CD4-positive, alpha-beta T cell treated with Interleukin-15 for 4 hours (primary cell): ENCODE data around the gene SELENOP.
"Not testable (repeated sequence)": the region's sequence is repeated elsewhere in the genome, so short reads cannot be mapped to it uniquely, and the experiment has no call there.

Experiments used
- DNase-seq: peaks from one replicate; pipeline ENCODE4 v3.0.0-alpha.2; 2020; ENCODE audit warnings: low spot score

SELENOP gene

DNA sequence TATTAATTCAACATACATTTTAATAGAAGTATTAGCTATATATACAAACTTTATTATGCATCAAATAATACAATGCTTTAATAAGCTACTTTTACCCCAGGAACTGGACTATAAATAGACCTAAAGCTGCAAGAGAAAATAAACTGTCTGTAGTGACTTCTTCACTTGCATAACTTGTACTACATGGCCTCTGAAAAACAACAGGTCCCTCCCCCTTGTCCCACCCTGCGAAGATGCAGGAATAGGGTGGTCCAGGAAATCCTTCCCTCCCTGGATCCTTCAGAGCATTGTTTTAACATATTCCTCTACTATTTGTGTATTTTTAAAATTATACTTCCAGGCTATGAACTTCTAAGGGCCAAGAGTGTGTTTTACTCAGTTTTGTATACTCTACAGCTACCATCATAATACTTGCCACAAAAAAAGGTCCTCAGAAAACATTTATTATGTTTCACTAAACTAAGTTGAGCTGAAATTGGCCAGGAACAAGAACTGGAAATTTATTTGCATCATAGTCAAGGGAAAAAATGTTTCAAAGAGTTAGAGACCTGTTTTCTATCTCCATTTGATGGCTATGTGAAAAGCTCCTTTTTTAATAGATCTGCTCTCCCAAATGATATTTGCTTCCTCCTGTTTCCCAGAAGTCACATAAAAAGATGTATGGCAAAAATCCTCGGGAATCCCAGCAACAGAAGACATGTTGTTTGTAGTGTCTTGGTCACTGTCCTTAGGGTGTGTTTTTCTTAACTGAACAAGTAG is 15.2 kb upstream of the SELENOP start:
- DNase-seq, result no peak

GRCh38 chr5:42825422-42826148 is 13.9 kb upstream of the SELENOP start:
- no peak for DNase-seq

DNA sequence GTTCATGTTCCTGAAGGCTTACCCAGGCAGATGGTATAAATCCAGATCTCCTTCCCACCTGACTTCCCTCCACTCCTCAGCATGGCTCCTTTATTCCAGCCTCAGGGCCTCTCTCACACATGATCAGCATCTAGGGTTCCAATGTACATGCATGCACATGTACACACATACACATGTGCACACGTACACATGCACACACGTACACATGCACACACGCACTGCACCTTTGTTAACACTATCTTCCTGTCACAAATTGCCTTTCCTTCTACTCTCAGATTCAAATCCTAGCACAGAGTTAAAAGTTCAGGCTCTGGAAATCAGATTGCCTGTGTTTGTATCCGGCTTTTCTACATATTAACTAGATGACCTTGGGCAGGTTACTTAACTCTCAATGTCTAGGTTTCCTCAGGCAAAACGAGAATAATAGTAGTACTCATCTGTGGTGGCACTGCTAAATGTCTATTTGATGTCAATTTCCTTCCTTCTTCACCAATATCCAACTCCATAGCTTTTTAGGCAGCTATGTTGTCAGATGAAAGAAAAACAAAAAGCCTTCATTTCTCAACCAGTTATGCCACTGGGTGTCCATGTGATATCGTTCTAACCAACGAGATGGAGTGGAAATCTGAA is 12.8 kb upstream of the SELENOP start:
- DNase-seq, result no peak

DNA sequence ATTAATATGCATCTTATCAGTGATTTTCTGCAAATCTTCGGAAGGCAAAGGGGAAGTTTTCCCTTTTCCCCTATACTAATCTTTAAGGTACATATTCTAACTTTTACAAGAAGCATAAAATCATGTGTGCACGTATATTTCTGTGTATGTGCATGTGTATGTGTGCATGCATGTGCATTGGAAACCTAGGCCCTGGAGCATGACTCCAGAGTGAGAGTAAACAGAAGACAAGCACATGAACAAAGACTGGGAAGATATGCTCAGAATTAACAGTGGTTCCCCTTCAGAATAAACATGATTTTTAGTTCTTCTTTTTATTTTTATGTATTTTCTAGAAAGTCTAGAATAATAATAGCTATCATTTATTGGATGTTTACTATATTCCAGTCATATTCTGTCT is 10.9 kb upstream of the SELENOP start:
- no peak for DNase-seq

DNA sequence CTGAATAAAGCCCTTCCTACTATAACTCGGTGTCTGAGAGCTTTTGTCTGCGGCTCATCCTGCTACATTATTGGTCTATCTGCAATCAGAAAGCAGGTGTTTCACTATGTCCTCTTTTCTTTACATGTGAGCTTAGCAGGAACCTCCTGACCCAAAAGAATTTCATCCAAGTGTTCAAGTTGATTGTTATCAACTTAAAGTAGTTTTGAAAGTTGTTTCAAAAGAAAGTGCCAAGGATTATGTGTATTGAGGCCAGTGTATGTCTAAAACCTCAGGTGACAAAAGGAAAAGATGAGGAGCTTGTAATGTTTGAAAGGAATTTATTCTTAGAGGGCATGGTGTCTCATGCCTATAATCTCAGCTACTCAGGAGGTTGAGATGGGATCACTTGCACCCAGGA is 8.1 kb upstream of the SELENOP start:
- no peak for DNase-seq

DNA sequence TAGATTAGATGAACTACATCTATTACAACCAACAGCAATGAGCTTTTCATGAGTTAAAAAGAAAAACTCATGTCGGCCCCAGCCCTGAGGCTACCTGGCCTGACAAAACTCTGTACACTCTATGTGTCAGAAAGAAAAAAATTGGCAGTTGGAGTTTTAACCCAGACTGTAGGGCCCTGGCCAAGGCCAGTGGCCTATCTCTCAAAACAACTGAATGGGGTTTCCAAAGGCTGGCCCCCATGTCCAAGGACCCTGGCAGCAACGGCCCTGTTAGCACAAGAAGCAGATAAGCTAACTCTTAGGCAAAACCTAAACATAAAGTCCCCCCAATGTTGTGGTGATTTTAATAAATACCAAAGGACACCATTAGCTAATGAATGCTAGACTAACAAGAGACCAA is 4.9 kb upstream of the SELENOP start:
- not testable (repeated sequence) for DNase-seq

DNA sequence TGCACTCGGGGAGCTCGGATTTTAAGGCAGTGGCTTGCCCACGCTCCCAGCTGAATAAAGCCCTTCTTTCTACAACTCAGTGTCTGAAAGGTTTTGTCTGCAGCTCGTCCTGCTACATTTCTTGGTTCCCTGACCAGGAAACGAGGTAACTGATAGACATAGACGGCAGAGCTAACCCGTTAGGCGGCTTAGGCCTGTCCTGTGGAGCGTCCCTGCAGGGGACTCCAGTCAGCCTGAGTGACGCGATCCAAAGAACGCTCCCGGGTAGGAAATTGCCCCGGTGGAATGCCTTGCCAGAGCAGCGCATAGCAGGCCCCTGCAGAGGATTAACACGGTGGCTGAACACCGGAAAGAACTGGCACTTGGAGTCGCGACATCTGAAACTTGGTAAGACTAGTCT is 1.8 kb upstream of the SELENOP start:
- no peak for DNase-seq

DNA sequence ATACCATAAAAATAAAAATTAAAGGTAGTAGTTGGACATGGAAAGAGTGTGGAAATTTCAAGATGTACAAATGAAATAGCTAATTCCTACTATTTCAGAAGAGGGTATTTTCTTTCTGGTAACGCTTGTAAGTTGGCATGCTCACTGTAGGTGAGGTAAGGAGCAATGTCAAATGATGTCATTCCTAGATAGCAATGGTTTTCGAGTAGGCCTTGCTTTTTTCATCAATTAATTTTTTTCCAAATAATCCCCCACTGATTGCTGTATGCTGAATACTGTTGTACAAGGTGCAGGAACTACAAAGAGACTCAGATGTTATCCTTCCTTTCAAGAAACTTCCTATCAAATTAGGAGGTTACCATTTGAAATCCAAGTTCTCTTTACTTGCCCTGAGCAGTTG is 928 bp upstream of the SELENOP start:
- DNase-seq, result no peak

- DNase-seq, result no peak
These were observed 680 bp downstream of the SELENOP start for GRCh38 chr5:42810834-42811590.

DNA sequence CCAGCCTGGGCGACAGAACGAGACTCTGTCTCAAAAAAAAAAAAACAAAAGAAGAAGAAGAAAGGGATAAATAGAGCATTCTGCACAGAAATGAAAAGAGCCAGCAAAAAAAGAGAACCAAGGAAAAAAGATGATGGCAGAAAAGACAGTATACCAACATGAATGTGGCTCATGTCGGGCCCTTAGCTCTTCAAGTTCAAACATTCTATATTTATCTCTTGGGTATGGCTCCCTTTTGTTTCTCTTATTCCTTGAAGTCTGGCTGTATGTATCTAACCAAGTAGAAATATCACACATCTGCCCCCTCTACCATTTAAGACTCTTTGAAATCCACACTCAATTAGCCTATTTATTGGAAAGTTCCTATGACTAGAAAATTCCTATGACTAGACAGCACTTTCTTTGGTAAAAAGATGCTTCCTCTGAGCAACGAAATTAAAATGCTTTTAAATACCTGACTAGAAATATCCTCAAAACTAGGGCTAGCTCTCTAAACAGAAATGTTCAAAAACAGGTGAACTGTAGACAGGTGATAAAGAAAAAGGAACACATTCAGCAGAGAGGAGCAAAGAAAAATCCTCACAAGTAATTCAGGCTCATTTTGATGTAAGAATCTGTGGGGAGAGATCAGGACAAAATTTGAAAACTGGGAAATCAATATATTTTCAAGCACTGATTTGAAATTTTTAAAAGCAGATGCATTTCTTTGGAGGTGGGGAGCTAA is 2.6 kb downstream of the SELENOP start:
- DNase-seq, result no peak

- no peak for DNase-seq
These were observed 3.8 kb downstream of the SELENOP start for GRCh38 chr5:42807722-42808447.

DNA sequence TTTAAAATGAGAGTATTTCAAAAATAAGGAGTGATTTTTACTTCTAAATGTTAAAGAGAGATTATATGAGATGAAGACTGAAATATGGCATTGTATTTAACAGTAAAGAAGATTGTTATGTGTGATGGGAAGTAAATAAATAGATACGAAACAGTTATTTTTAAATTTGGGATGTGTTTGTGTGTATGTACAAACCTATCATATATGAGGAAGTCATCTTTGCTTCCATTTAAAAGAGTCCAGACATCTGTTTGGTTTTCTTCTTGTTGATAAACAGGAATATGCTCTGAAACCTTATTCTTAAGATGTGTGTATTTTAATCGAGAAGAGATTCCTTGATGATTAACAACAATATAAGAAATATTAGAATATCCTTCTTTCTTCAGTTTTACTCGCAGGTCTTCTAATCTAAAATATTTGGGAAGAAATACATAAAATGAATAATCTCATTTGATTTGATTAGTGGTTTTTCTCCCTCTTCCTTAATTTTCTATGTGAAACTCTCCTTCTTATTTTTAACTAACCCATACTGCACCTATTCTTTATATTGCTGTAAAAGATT is 4.9 kb downstream of the SELENOP start:
- DNase-seq, result no peak

DNA sequence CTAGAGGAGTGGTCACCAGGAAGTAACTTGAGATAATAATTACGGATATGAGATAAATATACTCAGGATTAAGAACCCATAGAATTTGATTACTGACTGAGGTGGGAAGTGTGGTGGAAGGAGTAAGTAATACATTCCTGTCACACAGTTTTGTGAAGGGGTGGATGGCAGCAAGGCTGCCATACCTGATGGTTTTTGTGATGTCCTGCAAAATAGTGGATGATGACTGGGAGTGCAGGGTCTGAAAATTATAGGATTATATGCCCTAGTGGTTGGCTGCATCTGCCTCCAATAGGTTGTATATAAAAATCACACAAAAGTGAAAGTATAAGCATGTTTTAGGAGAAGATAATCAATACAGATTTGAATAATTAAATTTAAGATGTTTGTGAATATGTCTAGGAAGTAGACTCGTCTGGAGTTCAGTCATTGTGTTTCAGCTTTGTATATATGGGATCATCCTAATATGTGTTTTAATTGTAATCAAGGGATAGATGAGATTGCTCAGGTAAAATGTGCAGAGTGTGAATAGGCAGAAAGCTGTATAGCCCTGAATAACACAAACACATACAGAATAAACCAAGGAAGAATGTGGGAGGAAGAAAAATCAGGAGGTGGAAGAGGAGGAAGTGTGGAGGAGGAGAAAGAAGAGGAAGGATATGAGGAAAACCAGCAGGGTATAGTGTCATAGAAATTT is 5.5 kb downstream of the SELENOP start:
- DNase-seq, result no peak

GRCh38 chr5:42804717-42805339 is 6.9 kb downstream of the SELENOP start:
- no peak for DNase-seq

DNA sequence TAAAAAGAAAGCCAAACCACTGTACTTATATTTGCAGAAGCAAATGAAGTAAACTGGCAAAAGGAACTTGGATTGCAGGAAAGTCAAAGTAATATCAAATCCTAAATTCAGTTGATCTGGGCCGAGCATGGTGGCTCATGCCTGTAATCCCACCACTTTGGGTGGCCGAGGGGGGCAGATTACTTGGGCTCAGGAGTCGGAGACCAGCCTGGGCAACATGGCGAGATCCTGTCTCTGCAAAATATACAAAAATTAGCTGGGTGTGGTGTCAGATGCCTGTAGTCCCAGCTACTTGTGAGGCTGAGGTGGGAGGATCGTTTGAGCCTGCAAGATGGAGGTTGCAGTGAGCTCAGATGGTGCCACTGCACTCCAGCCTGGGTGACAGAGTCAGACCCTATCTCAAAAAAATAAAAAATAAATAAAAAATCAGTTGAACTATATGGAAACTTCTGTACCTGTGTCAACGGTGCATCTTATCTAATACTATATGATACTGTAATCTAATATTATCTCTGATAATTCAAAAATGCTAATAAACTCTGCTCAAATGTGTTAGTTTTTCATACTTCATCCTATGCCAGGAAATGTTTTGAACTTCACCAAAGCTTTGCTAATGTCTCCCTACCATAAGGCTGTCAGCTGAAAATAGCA is 10.1 kb downstream of the SELENOP start:
- DNase-seq, result no peak

DNA sequence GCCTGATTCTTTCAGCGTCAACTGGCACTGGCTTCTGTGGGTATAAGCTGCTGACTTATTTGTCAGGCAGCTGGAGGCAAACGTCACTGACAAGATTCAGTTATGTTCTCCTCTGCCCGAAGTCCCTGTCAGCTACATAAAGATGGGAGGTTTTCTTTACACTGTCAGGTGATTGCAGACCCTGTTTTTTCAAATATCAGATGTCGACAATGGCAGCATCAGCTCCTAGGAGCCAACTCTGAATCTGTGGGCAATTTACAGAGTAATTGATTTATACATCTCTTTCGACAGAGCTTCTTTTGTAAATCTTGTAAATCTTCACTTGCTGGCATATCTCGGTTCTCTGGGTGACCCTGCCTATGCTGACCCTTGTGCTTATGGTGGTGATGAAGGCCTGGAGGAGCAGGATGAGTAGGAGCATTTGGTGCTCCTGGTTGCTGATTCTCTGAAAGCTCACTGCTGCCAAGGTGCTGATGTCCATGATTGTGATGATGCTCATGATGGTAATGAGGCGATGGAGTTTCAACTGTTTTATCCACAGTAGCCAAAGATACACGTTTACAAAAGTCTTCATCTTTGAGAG is 10.9 kb downstream of the SELENOP start:
- DNase-seq, result no peak

GRCh38 chr5:42799668-42800114 is 12.0 kb downstream of the SELENOP start:
- DNase-seq, result no peak

DNA sequence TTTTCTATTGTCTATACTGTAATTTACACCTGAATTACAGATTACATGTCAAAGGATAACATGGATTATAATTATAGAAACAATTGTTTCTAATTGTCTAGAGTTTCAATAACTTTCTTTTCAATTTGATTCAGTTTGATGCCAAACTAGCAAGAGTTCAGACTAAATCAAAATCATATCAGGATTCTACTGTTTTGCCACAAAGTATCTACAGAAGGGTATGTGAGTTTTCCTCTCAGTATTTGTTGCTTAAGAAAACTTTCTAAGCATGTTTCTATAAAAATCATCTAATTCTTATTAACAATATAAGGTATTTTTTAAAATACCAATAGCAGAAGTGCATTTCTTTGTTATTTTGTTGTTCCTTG is 12.5 kb downstream of the SELENOP start:
- DNase-seq, result no peak
